Measurements from ENCODE around the gene LPP.

DNA sequence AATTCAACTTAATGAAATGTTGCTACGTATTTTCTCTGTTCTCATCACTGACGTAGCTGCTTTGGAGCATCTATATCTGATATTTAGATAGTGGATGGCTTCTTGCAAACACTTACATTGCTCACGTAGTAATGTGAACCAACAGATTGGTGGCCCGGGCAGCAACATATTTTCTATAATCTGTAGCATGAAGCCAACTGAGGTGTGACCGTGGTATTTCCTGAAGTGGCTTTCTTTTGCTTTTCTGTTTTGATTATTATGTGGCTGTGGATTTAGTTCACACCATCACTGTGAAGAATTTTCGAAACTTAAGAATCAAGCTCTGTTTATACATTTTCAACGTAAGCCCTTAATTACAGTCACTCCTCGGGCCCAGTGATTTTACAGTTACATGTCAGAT lies 288.5 kb downstream of the LPP start:
- TF ChIP-seq, protein P1, sequence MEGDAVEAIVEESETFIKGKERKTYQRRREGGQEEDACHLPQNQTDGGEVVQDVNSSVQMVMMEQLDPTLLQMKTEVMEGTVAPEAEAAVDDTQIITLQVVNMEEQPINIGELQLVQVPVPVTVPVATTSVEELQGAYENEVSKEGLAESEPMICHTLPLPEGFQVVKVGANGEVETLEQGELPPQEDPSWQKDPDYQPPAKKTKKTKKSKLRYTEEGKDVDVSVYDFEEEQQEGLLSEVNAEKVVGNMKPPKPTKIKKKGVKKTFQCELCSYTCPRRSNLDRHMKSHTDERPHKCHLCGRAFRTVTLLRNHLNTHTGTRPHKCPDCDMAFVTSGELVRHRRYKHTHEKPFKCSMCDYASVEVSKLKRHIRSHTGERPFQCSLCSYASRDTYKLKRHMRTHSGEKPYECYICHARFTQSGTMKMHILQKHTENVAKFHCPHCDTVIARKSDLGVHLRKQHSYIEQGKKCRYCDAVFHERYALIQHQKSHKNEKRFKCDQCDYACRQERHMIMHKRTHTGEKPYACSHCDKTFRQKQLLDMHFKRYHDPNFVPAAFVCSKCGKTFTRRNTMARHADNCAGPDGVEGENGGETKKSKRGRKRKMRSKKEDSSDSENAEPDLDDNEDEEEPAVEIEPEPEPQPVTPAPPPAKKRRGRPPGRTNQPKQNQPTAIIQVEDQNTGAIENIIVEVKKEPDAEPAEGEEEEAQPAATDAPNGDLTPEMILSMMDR (IDR thresholded peaks at IDR 0.05) = no peak
- TF ChIP-seq, protein P2, sequence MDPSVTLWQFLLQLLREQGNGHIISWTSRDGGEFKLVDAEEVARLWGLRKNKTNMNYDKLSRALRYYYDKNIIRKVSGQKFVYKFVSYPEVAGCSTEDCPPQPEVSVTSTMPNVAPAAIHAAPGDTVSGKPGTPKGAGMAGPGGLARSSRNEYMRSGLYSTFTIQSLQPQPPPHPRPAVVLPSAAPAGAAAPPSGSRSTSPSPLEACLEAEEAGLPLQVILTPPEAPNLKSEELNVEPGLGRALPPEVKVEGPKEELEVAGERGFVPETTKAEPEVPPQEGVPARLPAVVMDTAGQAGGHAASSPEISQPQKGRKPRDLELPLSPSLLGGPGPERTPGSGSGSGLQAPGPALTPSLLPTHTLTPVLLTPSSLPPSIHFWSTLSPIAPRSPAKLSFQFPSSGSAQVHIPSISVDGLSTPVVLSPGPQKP (IDR thresholded peaks at IDR 0.05; ENCODE audit: low read depth, low read length) = no peak
- TF ChIP-seq MAFK (IDR thresholded peaks at IDR 0.05; ENCODE audit: partially characterized antibody) = no peak
